DMS53 treated with DMSO at 0.1 percent for 48 hours (cell line): ENCODE results near the gene SWI5.
"Not testable (repeated sequence)": the region's sequence is repeated elsewhere in the genome, so short reads cannot be mapped to it uniquely, and the experiment has no call there.

ENCODE experiments used
- DNase-seq: peaks from one replicate; lab custom pipeline; 2025; ENCODE audit not compliant: unreplicated experiment; lab: John Stamatoyannopoulos, UW

SWI5 gene

DNA sequence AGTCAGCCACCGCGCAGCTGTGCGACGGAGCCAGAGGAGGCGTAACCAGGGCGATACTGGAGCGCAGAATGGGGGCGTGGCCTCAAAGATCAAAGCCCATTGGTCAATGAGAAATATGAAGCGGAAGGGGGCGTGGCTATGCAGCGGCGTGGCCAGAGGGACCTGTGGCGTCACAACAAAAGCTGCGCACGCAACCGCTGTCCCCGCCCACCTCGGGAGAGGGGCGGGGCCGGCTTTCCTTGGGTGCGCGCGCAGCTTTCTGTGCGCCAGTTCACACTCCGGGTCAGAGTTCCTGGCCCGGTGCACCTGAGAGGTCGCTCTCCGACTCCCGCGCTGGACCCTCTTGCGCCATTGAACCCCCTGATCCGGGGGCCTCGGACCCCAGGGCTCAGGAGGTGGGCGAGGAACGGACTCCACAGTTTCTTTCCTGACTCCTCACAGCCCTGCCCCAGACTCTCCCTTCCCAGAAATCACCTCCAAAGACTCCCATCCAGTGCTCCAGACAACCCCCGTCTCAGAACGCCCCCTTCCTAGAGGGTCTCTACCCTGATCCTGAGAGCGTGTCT, at the start of gene SWI5:
Gene SWI5, plus strand, starts transcription at position 269 of the 566 bp plus-strand sequence.
- peak; percentile 98 for DNase-seq

DNA sequence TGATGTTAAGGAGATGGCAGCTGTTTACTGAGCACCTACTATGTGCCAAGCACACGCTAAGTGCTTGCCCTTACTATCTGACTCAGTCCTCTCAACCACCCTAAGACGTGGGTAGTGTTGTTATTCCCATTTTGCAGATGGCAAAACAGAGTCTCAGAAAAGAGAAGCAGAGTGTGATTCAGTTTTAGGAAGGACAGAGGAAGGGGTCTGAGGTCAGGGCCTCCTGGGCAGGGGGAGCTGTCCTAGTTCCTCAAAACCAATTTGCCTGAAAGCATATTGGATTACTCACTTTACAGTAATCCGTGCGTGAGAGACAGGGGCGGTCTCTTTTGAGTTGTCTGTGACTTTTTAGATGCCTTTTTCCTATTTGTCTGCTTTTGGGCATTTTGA, 49.7 kb upstream of the SWI5 start:
- no peak for DNase-seq

DNA sequence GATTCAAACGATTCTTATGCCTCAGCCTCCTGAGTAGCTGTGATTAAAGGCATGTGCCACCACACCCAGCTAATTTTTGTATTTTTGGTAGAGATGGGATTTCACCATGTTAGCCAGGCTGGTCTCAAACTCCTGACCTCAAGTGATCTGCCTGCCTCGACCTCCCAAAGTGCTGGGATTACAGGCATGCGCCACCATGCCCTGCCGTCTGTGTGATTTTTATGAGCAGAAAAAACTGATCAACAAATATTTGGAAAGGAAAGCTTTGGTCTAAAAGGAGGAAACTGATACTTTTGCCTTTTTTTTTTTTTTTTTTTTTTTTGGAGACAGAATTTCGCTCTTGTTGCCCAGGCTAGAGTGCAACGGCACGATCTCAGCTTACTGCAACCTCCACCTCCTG, 45.2 kb upstream of the SWI5 start:
- DNase-seq: not testable (repeated sequence)

DNA sequence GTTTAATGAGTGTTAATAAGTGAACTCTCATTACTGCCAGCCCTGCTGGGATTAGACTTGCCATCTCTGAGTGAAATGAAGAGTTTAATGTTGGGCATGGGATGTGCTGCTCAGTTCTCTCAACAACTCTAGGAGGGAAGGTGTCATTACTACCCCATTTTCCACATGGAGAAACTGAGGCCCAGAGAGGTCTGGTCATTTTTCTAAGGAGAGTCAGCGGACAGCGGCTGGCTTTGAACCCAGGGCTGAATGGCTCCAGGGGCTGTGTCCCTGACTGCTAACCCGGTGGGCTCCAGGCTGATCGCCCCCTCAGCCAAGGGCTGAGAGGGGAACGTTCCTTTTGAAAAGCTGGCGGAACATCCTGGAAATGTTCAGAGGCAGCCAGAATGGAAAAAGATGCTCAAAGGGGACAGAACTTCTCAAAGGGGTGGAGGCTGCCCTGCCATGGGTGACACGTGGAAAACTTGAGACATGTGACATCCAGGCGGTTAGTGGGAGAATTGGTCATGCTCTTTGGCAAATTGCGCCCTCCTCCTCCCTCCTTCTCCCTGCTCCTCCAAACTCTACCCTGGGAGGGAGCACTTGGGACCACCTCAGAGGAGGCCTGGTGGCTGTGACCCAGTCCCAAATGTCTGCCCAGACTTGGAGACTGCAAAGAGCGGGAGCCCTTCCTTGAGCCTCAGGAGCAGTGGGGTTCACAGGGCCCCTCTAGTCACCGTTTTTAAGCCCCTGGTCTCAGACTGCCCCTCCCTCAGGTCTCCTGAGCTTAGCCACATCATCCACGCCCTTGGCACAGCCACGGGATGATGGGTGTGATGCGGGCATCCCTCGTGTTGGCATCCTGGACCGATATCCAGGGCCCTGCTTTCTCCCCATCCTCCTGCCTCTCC, 44.2 kb upstream of the SWI5 start:
- DNase-seq: no peak

DNA sequence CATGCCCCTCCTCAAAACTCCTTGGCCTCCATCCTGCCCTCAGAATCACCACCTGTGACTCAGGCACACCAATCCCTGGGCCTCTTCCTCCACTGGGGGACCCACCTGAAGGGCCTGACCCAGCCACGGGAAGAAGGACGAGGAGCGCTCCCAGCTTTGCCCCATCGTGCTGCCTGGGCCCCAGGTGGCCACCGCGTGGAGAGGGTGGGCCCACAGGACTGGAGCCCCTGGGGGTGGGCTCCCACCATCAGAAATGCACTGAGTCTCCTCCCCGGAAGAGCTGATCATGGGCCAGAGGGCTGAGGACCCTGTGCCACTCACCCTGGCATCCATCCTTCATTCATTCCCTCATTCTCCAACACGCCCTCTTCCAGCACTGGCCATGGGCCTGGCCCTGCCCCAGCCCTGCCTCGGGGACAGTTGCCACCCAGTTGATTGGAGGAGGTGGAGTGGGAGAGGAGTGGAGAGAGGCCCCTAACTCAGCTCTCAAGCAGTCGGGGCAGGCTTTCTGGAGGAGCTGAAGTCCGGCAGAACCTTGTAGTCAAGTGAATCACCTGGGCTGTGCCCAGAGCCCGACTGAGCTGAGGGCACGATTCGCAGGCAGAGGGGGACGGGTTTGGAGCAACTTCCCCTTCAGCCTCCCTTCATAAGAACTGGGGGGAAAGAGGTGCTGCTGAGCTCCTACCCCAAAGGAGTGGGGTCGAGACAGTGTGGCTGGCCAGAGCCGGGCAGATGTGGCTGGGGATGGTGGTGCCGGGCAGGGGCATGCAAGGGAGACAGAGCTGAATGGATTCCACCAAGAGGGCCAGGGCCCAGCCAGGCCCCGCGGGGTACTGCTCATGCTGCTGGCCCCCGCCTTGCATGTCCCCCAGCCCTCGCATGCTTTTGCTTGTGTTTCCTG, 43.3 kb upstream of the SWI5 start:
- DNase-seq: no peak

DNA sequence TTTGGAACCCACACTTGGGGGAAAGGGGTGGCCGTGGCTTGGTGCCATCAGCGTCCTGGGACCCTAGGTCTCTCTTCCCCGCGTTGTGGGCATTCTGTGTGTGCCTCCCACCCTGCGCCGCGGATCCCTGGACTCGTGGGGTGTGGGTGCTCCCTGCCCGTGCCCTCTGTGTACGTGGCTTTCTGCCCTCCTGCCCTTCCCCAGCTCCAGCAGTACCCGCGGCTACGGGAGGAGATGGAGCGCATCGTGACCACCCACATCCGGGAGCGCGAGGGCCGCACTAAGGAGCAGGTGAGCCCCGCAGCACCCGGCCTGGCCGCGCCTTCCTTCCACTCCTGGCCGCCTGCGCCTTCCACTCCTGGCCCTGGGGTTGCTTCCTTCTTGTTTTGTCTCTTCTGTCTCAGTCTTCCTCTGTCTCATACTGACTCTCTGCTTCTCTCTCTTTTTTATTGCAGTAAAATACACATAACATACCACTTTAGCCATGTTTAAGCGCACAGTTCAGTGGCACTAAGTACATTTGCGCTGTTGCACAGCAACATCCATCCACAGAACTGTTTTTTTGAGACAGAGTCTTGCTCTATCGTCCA, 42.2 kb upstream of the SWI5 start:
- DNase-seq: no peak

DNA sequence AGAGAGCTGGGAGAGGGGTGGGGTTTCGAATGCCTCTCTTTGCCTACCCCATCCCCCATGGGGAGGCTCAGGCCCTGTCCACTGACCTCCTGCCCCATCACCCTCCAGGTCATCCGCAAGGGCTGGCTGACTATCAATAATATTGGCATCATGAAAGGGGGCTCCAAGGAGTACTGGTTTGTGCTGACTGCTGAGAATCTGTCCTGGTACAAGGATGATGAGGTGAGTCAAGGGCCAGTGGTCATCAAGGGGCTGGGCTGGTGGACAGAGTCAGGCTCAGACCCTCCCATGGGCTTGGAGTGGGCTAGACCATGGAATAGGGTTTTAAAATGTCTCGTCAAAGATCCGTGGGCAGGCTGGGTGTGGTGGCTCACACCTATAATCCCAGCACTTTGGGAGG, 34.0 kb upstream of the SWI5 start:
- DNase-seq: no peak

DNA sequence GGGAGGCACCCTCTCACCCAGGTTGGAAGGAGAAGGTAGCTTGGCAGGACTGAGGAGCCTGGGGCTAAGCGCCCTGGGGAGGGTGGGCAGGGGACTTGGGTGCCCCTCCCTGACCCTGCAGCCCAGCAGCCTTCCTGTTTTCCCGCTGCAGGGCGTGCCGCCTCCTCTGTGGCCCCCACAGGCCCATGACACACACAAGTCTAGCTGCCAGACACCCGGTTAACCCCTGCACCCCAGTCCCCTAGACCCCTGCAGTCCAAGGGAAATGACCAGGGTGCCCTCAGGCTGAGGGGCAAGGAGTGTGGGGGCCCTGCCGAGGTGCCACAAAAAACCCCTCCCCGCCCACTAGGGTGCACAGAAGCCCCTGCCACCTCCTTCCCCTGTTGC, 33.3 kb upstream of the SWI5 start:
- DNase-seq: no peak

DNA sequence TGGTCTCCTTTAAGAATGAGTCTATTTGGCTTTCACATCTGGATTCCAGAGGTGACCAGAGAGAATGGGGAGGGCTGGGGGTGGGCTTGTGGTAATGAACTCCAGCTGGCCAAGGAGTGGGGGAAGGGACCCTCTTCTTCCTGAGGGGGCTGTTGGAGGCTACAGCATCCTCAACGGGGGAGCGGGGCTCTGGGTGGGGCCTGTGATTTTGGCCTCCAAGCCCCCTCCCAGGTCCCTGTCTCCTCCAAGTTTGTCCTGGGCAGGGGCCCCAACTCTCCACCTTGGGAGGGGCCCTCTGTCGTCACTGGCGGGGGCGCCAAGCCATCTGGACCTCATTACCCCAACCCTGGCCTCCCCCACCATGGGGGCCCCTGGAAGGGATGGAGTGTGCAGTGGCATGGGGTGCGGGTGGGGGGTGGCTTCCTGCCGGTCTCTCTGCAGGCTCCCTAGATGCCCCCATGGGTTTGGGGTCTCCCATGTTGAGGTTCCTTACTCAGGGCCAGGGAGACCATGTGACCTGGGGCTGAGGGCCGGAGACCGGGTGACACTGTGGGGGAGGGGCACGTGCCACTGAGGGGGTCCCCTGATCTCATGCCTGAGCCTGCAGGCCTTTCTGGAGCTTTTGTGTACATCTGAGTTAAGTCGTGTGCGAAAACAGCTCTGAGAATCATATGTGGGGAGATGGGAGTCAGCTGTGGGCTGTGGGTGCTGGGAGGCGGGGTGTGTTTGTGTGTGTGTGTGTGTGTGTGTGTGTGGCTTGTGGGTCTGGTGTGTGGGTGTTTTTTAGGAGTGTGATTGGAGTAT, 32.7 kb upstream of the SWI5 start:
- DNase-seq: no peak

DNA sequence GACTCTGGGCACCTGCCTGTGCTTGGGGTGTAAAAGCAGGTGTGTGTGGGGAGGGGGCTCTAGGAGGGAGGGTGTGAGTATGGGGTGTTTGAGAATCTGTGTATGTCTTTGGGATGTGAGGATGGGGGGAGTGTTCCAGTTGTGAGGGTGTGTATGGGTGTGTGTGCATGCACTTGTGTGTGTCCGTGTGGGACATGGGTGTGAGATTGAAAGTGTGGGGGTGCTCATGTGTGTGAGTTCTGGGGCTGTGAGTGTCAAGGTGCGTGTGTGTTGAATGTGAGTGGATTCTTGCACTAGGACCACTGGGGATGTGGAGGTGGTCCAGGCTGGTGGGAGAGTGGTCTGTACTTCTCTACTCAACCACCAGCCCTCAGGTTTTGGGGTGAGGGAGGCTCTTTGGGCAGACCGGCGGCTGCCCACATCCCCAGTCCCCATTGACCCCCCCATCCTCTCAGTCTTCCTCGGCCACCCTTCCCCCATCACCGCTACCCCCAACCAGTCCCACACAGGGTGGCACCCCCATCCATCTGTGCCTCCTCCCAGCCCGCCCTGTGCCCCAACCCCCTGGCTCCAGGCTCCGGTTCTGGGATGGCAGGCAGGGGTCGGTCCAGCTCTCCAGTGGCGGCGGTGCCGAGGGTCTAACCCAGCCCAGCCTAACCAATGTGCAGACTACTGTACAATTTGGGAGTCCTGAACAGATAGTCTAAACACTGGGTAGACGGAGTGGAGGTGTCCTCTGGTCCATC, 31.8 kb upstream of the SWI5 start:
- no peak for DNase-seq

DNA sequence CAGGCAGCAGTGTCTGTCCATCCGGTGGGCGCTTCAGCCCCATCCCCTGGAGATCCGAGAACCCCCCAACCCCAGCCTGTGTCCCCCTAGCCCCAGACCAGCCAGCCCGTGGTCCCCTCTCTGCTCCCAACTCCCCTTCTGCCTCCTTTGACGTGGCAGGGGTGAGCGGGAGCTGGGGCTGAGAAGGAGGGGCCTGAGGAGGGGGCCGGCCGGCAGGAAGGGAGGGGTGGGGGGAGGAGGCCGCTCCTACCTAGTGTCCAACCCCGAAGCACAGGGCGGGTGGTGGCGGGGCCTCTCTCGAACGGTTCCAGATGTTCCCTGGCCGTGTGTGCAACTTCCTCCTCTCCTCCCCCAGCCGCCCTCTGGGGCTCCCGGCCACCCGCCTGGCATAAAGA, 31.2 kb upstream of the SWI5 start:
- no peak for DNase-seq

DNA sequence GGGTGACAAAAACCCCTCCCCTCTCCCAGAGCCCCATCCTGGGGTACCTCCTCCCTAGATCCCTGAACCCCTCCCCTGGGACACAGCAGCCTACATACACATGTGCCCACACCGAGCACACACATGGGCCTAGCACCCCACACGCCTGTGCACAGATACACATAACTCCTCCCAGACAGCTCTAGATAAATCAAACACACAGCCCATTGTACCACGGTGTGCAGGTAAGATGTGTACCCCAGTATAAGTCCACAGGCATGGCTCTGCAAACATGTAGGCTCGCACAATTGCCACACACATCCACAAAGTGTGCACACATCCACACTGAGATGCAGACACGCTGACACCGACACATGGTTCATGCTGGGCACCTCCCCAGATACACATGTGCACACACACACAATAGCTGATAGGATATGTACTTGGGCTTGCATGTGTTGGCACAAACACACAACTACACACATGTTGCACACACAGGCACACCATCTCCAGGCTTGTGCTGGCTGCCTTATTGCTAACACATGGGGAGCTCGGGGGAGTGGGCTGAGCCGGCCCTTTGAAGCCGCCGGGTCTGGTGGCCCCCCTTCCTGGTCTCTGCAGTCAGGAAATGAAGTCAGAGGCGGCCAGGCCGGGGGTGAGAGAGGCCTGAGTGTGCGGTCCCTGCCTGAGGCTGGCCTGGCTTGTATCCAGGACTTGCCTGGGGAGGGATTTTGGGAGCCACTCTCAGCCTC, 30.5 kb upstream of the SWI5 start:
- no peak for DNase-seq

DNA sequence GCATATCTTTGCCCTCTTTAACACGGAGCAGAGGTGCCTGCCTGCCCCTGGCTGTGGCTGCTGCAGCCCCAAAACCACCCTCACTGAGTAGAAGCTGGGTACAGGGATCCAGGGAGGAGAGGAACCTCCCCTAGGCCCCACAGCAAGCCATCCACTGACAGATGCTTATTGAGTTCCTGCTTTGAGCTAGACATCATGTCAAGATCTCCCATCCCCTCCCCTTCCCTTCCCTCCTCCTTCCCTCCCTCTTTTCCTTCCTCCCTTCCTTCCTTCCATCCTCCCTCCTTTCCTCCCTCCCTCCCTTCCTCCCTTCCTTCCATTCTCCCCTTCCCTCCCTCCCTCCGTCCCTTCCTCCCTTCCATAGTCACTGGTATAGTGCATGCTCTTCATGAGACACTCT, 29.6 kb upstream of the SWI5 start:
- no peak for DNase-seq

DNA sequence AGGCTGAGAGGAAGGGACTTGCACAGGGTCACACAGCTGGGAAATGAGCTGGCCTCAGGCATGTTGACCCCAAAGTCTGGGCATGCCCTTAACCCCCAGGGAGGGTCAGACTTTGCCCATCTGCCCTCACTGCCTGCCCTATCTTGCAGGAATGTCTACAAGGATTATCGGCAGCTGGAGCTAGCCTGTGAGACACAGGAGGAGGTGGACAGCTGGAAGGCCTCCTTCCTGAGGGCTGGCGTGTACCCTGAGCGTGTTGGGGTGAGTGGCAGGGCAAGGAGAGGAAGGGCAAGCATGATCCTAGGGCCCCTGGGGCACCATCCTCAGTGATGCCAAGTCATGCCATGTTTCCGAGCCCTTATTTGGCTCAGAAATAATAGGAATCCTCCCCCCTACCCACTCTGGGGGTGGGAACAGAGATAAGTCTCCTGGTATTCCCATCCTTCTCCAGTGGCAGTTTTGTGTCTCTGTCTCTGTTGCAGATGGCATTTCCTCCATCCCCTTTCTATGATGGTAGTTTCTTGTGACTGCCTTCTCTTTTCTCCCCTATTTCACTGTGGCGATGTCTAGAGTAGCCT, 28.8 kb upstream of the SWI5 start:
- DNase-seq: no peak

DNA sequence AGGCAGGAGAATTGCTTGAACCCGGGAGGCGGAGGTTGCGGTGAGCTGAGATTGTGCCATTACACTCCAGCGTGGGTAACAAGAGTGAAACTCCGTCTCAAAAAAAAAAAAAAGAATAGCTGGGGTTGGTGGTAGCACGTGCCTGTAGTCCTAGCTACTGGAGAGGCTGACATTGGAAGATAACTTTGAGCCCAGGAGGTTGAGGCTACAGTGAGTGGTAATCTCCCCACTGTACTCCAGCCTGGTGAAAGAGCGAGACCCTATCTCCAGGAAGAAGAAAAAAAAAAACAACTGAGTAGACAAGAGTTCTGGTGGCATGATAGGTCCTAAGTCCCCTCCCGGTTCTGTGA, 26.5 kb upstream of the SWI5 start:
- no peak for DNase-seq

DNA sequence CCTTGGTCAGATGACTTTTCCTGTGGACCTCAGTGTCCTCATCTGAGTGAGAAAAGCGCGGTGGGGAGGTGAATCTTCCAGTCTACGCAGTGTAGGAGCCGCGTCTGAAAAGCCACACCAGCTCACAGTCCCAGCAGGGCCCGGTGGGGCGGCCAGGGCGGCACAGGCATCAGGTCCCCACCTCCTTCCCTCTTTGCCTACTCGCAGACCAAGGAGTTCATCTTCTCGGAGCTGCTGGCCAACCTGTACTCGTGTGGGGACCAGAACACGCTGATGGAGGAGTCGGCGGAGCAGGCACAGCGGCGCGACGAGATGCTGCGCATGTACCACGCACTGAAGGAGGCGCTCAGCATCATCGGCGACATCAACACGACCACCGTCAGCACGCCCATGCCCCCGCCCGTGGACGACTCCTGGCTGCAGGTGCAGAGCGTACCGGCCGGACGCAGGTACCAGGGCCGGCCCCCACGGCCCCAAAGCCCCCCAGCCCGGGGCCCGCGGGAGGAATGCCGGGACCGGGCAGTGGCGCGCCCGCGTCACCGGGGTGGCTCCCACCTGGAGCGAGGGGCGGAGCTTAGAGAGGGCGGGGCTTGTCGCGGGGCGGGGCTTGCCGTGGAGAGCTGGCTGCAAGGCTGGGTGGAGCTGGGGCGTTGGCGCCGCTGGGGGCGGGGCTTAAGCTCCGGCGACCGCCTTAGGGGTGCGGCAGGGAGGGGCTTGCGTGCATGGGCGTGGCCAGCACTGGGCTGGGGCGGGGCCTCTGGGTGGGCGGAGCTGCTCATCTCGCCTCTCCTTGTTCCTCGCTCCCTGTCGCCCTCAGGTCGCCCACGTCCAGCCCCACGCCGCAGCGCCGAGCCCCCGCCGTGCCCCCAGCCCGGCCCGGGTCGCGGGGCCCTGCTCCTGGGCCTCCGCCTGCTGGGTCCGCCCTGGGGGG, 25.9 kb upstream of the SWI5 start:
- DNase-seq: no peak

DNA sequence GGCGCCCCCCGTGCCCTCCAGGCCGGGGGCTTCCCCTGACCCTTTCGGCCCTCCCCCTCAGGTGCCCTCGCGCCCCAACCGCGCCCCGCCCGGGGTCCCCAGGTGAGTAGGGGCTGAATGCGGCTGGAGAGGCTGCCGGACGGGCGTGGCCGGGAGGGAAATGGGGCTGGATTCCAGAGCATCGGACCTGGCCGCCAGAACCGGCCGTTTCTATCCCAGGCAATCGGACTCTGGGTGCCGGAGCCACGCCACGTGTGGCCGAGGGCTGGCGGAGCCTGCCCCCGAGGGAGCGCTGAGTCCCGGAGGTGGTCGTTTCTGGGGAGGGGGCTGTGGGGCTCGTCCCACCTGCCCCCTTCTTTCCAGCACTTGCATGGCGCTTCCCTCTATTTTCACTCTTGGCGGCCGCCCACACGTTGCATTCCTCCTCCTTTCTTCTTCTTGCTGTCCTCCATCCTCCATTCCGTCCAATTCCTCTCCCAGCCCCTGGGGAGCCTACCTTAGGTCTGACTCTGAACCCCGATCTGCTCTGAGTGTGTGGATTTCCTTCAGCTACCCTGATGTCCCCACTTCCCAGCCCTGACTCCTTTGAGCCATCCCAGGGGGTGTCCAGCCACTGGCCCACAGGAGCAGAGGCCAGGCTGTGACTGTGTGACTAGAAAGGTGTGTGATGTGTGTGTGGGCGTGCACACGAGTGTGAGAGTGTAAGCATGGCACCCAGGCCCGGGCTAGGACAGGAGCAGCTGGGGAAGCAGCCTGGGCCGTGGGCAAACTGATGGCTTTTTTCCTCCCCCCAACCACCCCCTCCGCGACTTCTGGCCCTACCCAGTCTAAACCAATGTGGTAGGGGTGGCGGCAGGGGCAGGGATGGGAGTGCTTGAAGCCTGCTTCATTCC, 25.0 kb upstream of the SWI5 start:
- no peak for DNase-seq
